Activated CD8-positive, alpha-beta T cell treated with anti-CD3 and anti-CD28 coated beads for 36 hours (primary cell): ENCODE results near the gene UBAC2. TPM values are rescaled to one million over a fixed set of nuclear protein-coding genes. Genes with fewer than 3 reads are reported as not detected.

Experiments
- ATAC-seq: fragments of 200-7000 bp; cut with Tn5 transposase; one replicate; pipeline ENCODE4 v1.10.0; 2021; ENCODE audit warnings: mild to moderate bottlenecking, moderate library complexity
- CTCF ChIA-PET: fragments of 350-600 bp; sonication (Branson Sonifier 250); formaldehyde crosslinking; loops from one replicate; lab custom pipeline; 2021; ENCODE audit warnings: antibody characterized with exemption; lab: Charles Lee
- POLR2A ChIA-PET: fragments of 350-600 bp; sonication (Branson Sonifier 250); formaldehyde crosslinking; loops from one replicate; lab custom pipeline; 2021; ENCODE audit warnings: antibody characterized with exemption; lab: Charles Lee
- DNase-seq: peaks from one replicate; pipeline ENCODE4 v3.0.0-alpha.2; 2020
- H3K27ac Mint-ChIP-seq: one replicate; pipeline ENCODE4 v1.8.0; 2021; ENCODE audit warnings: mild to moderate bottlenecking, mixed read lengths
- H3K27me3 Mint-ChIP-seq: one replicate; pipeline ENCODE4 v1.8.0; 2021; ENCODE audit warnings: mixed read lengths
- H3K36me3 Mint-ChIP-seq: one replicate; pipeline ENCODE4 v1.8.0; 2021; ENCODE audit warnings: low read depth, mixed read lengths
- H3K4me1 Mint-ChIP-seq: one replicate; pipeline ENCODE4 v1.8.0; 2021; ENCODE audit warnings: low read depth, mixed read lengths
- H3K4me3 Mint-ChIP-seq: one replicate; pipeline ENCODE4 v1.8.0; 2021; ENCODE audit warnings: mild to moderate bottlenecking, moderate library complexity, mixed read lengths
- H3K9me3 Mint-ChIP-seq: one replicate; pipeline ENCODE4 v1.8.0; 2021; ENCODE audit warnings: mixed read lengths
- intact Hi-C: fragments of 100-400 bp; cut with micrococcal nuclease; formaldehyde crosslinking; loops from one replicate; pipeline ENCODE4 v1.10.0; 2022
- total RNA-seq, 2 experiments: library from RNA; stranded (reverse); gene quantifications; one replicate each; pipeline ENCODE4 v1.2.3, GENCODE V29; 2021
- TF ChIP-seq, protein P1 (sequence below): fragments of 200-600 bp; IDR thresholded peaks from one replicate; pipeline ENCODE4 v1.8.0; 2022; ENCODE audit warnings: antibody characterized with exemption, mild to moderate bottlenecking

Gene UBAC2
- total RNA-seq, 2 experiments from 2014 or later = 63.7 to 68.4 TPM

DNA sequence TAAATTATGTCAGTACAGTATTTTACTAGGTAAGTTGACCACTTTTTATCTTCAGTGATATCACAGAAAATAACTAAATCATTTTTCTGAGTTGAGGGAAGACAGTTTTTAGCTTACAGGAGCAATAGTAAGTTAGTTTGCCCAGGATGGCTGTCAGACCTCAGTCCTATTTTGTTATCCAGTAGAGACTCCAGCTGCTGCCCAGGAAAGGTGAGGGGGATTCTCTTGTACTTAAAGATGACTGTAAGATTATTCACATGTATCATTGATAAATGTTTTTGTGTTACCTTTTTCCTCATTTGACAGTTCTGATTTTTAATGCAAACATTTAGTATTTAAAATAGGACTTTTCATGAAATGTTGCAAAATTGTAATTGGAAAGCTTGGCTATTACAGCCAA, 121.1 kb downstream of the UBAC2 start:
- ATAC-seq (no peak), DNase-seq (no peak)
- intact Hi-C loops = loop anchor here (2.0 to 5.0 kb wide), 3 partner anchors 34 to 59 kb away; no protein-coding TSS in a partner anchor
- Mint-ChIP-seq H3K4me3 (no peak overlapping the region), H3K27me3 (no peaks in the 10 kb centered on the region), H3K9me3 (no peaks in the 10 kb centered on the region), H3K36me3 (peaks cover 52% of the 10 kb centered on the region), H3K4me1 (peaks cover 78% of the 10 kb centered on the region), H3K27ac (peak overlapping the region; percentile 94)
- ChIA-PET POLR2A (interaction anchor here (0.7 to 2.4 kb wide), 16 partner anchors 9 to 177 kb away, joined by 3 to 11 read pairs (median 4); partner anchors contain the start of gene GPR183), CTCF (interaction anchor here (0.8 to 2.6 kb wide), 14 partner anchors 9 to 181 kb away, joined by 3 to 21 read pairs (median 4); partner anchors contain the start of gene GPR183)
- TF ChIP-seq, protein P1, sequence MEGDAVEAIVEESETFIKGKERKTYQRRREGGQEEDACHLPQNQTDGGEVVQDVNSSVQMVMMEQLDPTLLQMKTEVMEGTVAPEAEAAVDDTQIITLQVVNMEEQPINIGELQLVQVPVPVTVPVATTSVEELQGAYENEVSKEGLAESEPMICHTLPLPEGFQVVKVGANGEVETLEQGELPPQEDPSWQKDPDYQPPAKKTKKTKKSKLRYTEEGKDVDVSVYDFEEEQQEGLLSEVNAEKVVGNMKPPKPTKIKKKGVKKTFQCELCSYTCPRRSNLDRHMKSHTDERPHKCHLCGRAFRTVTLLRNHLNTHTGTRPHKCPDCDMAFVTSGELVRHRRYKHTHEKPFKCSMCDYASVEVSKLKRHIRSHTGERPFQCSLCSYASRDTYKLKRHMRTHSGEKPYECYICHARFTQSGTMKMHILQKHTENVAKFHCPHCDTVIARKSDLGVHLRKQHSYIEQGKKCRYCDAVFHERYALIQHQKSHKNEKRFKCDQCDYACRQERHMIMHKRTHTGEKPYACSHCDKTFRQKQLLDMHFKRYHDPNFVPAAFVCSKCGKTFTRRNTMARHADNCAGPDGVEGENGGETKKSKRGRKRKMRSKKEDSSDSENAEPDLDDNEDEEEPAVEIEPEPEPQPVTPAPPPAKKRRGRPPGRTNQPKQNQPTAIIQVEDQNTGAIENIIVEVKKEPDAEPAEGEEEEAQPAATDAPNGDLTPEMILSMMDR = no peak

DNA sequence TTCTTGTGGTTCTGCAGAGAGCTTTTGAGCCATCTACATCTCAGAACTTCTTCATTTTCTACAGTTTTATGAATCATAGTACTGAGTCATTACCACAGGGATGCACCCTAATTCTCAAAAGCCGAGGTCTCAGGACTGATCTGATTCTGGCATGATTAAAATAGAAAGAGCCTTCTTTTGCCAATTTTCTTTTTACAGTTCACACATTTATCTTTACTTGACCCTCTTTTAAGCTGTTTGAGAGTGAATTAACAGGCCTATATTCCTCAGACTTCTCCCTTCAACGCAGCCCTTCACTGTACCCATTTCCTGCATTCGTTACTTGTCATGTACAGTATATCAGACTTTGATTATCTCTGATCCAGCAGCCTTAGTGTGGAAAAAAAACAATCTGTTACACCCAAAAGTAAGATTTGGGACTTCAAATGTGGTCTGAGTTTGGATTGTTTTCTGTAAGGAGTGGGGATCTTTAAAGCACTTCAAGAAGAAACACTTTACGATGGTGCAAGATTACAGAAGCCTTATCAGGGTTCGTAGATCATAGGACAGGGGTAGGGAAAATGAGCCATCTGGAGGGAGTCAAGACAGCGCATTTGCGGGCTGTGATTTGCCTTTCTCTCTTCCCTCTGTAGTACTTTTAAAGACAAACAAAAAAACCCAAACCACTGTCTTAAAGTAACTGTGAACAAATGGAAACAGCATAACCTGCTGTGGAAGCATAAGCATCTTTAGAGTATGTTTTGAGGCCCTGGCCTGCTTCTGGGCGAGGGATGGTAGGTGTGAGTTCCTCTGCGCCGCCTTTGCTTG, 121.8 kb downstream of the UBAC2 start:
- no peaks in the 10 kb centered on the region for H3K9me3 Mint-ChIP-seq

DNA sequence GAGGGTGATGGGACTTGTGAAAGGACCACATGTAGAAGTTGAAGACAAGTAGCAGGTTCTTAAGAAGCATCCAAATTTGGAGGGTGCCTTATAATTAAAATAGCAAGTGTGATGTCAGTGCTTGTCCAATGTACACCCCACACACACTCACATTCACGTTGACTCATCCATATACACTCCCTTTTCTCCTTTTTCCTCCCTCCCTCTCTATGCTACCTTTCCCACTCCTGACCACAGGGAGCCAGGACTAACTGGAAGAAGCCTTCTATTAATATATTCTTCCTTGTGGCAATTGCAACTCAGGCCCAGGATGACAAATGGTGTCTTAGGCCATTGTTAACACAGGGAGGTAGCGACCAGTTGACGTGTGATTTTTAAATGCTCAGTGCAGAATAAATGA, 122.8 kb downstream of the UBAC2 start:
- Mint-ChIP-seq H3K36me3 (peaks cover 50% of the 10 kb centered on the region), H3K4me1 (peaks cover 77% of the 10 kb centered on the region), H3K27me3 (no peaks in the 10 kb centered on the region), H3K27ac (peak overlapping the region; percentile 94), H3K4me3 (peak overlapping the region; percentile 47), H3K9me3 (no peaks in the 10 kb centered on the region)
- ATAC-seq (no peak), DNase-seq (no peak)
- ChIA-PET POLR2A (interaction anchor here (1.7 to 2.9 kb wide), 4 partner anchors 9 to 28 kb away, joined by 4 to 11 read pairs (median 8); partner anchors contain the start of gene GPR183), CTCF (interaction anchor here (0.7 to 2.6 kb wide), 7 partner anchors 11 to 112 kb away, joined by 3 to 20 read pairs (median 4); no protein-coding TSS in a partner anchor)
- intact Hi-C loops = loop anchor here (2.0 to 5.0 kb wide), 3 partner anchors 33 to 57 kb away; no protein-coding TSS in a partner anchor
- TF ChIP-seq, protein P1 = no peak

More for the DNA sequence above, 121.8 kb downstream of the UBAC2 start:
- peak overlapping the region; percentile 94 for H3K27ac Mint-ChIP-seq
- CTCF ChIA-PET = interaction anchor here (0.7 to 2.6 kb wide), 15 partner anchors 10 to 180 kb away, joined by 3 to 21 read pairs (median 4); partner anchors contain the start of gene GPR183
- no peaks in the 10 kb centered on the region for H3K27me3 Mint-ChIP-seq
- TF ChIP-seq, protein P1 = no peak
- intact Hi-C loops = loop anchor here (2.0 to 5.0 kb wide), 3 partner anchors 34 to 58 kb away; no protein-coding TSS in a partner anchor
- ATAC-seq (peak; percentile 78), DNase-seq (peak; percentile 70)
- peak overlapping the region; percentile 47 for H3K4me3 Mint-ChIP-seq
- POLR2A ChIA-PET = interaction anchor here (0.7 to 2.9 kb wide), 20 partner anchors 8 to 176 kb away, joined by 3 to 11 read pairs (median 4); partner anchors contain the start of gene GPR183
- H3K36me3 Mint-ChIP-seq = peaks cover 49% of the 10 kb centered on the region
- peaks cover 77% of the 10 kb centered on the region for H3K4me1 Mint-ChIP-seq

DNA sequence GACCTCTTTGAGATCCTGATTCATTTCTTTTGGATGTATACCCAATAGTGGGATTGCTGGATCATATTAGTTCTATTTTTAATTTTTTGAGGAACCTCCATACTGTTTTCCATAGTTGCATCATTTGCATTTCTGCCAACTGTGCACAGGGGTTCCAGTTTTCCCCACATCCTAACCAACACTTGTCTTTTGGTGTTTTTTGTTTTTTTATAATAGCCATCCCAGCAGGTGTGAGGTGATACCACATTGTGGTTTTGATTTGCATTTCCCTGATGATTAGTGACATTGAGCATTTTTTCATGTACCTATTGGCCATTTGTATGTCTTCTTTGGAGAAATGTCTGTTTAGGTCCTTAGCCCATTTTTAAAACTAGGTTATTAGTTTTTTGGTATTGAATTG, 125.4 kb downstream of the UBAC2 start:
- ChIA-PET POLR2A (interaction anchor here (1.7 kb wide), 1 partner anchor 29 kb away, joined by 5 read pairs; no protein-coding TSS in a partner anchor), CTCF (interaction anchor here (1.4 to 2.6 kb wide), 3 partner anchors 10 to 110 kb away, joined by 4 to 20 read pairs (median 5); no protein-coding TSS in a partner anchor)

More for the DNA sequence above, 125.4 kb downstream of the UBAC2 start:
- Mint-ChIP-seq H3K4me1 (peaks cover 76% of the 10 kb centered on the region), H3K36me3 (peaks cover 53% of the 10 kb centered on the region), H3K9me3 (peaks cover 7% of the 10 kb centered on the region), H3K4me3 (no peak overlapping the region), H3K27ac (no peak overlapping the region), H3K27me3 (no peaks in the 10 kb centered on the region)
- DNase-seq = no peak
- intact Hi-C loops = no loop called here
- TF ChIP-seq, protein P1 = no peak
- no peak for ATAC-seq
